IPS DF 19.7 (cell line): ENCODE data around the gene ELOVL5.
"Not testable (repeated sequence)": the region's sequence is repeated elsewhere in the genome, so short reads cannot be mapped to it uniquely, and the experiment has no call there.

Experiments
- DNase-seq: peaks from one replicate; pipeline ENCODE4 v3.0.0-alpha.2; 2013; ENCODE audit warnings: low read depth, low spot score

The ELOVL5 gene, protein sequence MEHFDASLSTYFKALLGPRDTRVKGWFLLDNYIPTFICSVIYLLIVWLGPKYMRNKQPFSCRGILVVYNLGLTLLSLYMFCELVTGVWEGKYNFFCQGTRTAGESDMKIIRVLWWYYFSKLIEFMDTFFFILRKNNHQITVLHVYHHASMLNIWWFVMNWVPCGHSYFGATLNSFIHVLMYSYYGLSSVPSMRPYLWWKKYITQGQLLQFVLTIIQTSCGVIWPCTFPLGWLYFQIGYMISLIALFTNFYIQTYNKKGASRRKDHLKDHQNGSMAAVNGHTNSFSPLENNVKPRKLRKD

DNA sequence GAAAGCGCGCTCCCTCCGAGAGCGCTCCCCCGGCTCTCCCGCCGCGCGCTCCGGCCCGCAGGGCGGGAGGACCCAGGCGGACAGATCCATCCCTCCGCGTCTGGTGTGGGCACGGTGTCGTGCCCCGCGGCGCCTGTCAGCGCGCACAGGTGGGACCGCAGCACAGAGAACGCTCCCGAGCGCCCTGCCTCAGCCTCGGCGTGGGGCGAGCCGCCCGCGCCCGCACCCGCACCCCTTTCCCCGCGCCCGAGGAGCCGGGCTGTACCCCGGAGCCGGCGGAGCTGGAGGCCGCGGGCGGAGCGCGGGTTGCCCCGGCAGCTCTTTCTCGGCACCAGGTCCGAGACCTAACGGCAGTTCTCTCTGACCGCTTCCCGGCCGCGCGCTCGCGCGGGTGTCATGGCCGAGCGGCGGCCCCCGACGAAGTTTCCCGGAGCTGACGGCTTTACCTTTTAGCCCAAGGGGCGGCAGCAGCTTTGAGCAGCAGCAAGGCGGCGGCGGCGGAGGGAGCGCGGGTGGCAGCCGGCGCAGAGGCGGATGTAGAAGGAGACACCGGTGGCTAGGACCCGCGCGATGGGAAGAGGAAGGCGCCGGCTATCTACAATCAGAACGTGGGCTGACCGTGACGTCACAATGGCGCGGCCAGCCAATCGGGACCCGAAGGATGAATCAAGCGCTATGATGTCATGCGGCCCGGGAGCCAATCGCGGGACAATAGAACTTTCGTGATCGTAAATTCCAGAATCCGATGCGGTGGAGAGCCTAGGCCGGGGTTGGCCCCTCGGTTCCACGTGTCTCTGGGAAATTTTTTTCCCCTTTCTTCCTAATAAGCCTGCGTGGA is at the start of gene ELOVL5:
ELOVL5 (minus strand) TSS at position 580 of the 838 bp plus-strand sequence. CDS start 53,251 bp downstream, outside the sequence.
- DNase-seq: no peak

DNA sequence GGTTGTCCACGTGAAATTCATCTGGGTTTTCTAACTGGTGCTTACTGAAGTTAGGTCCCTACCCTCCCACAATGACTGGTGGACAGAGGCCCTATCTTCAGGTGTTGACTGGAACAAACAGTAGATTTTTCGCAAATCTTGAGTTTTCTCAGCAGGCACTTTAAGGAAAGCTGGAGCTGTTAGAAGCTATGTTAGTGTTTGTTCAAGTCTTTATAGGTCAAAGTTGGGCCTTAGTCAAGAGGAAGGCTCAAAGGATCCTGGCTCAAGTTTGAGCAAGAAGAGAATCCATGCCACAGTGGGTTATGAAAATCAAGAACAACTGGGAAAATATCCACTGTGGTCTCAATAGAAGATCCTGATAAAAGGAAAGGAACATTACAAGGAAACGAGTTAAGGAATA is 48.5 kb upstream of the ELOVL5 start:
- DNase-seq: no peak

DNA sequence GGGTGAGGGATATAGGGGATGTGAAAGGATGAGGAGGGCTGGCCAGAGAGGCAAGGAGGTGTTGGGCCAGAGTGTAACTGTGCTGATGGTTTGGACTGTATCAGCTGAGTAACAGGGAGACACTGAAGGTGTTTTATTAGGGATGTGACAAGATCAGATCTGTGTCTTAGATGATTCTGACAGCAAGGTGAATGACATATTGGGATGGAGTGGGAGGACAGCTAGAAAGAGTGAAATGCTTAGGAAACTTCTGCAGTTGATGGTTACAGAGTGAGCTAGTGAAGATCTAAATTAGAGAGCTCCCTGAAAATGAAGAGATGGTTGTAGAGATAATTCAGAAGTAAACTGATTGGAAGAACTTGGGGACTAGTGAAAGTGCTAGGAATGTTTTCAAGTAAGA is 47.2 kb upstream of the ELOVL5 start:
- no peak for DNase-seq

DNA sequence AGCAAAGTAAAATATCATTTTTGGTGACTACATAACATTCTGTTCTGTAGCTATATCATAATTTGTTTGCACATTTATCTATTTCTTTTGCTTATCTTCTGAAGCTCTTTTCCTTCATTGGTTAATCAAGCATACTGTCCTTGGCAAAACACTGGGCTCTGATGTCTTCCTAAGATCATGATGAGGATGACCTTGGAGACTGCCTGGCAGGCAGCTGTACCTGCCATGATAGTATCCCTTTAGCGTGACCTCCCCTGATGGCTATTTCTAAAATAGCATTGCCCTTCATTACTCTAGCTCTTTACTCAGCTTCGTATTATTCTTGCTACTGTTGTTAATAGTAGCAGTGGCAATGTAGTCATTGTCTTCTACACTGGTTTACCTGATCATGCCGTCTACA is 46.0 kb upstream of the ELOVL5 start:
- no peak for DNase-seq

DNA sequence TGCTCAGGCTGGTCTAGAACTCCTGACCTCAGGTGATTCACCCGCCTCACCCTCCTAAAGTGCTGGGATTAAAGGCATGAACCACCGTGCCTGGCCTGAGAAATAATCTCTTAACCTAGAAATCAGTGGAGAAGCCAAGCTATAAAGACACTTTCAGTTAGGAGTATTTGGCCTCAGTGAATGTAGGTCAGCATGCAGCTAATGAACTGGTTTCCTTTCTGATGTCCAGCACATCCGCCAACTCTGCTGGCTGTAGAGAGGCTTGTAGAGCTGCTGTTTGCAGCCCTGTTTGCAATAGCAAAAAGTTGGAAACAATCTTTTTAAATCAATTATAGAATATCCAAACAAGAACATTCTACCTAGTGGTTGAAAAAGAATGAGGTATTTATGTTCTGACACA is 42.4 kb upstream of the ELOVL5 start:
- DNase-seq: no peak

DNA sequence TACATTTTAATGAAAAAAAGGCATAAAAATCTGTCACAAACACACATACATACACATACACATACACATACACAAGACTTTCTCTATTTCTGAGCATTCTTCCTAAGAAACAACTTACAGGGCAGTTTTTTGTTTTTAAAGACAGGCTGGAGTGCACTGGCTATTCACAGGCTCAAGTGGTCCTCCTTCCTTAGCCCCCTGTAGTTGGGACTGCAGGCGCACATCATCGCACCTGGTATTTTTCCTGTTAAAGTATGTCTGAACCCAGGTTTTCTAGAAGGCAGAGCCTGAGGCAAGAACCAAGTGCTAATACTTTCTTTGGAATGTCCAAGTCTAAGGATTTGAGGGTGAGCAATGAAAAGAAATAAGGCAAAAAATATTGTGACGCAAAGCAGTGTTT is 41.3 kb upstream of the ELOVL5 start:
- DNase-seq: no peak

DNA sequence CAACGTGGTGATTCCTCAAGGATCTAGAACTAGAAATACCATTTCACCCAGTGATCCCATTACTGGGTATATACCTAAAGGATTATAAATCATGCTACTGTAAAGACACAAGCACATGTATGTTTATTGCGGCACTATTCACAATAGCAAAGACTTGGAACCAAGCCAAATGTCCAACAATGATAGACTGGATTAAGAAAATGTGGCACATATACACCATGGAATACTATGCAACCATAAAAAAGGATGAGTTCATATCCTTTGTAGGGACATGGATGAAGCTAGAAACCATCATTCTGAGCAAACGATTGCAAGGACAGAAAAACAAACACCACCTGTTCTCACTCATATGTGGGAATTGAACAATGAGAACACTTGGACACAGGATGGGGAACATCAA is 39.9 kb upstream of the ELOVL5 start:
- not testable (repeated sequence) for DNase-seq

DNA sequence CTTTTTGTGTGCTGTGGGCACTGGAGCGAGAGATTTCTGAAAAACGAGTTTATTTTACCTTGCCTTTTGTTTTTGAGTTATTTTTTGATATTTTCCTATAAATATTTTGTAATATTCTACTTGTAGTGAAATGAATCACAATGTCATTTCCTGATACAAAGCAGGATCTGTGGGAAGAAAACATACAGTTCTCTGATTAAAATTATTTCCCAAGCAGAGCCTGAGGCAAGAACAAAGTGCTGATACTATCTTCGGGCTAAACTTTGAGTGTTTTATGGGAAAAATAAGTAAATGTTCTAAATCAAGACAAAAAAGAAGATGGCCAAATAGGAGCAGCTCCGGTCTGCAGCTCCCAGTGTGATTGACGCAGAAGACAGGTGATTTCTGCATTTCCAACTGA is 33.7 kb upstream of the ELOVL5 start:
- no peak for DNase-seq

DNA sequence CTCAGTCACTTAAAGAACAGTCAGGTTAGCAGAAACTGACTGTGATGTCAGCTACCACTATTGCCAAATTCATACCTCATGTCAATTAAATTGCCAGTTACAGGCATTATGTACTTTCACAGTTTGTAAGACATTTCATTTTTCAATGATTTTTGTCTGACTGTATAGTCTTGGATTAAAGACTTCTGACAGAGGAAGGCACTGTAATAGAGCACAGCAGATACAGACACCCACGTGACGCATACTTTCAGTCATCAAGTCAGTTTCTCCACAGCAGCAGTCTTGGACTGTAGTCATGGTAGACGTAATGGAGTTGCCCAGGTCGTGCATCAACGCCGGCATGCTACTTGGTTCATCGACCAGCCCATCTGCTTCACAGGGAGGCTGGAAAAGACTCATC is 29.5 kb upstream of the ELOVL5 start:
- no peak for DNase-seq

DNA sequence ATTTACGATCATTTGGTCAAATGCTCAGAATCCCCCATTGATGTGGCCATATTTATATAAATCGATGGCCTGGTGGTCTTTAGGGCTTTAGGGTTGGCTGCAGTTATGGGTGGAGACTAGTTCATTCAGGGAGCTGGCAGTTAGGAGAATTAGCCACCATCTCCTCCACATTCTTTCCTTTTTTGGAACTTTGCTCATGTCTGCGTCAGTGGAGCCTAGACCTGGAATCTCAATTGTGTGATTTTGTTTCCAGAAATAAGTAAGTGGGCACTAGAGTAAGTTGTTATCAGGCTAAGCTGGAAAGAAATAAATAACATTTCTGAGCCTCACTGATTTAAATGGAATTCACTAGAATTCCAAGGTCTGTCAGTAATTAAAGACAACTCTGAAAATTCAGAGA is 29.0 kb upstream of the ELOVL5 start:
- DNase-seq: no peak

DNA sequence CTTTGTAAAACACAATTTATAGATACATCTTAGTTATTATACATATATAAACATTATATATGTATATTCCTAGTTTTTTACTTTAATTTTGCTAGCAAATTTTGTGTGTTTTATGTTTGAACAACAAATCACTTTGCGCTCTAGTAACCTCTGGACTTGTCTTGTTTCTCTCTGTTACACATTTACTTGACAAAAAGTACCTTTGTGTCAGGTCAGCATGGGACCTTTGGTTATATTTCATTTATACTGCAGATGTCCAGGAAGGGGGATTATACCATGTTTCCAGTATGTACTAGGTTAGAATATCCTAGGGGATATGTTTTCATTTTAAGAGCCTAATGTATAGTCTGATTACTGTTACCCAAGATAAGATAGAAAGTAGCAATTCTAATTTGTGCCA is 28.5 kb upstream of the ELOVL5 start:
- no peak for DNase-seq

DNA sequence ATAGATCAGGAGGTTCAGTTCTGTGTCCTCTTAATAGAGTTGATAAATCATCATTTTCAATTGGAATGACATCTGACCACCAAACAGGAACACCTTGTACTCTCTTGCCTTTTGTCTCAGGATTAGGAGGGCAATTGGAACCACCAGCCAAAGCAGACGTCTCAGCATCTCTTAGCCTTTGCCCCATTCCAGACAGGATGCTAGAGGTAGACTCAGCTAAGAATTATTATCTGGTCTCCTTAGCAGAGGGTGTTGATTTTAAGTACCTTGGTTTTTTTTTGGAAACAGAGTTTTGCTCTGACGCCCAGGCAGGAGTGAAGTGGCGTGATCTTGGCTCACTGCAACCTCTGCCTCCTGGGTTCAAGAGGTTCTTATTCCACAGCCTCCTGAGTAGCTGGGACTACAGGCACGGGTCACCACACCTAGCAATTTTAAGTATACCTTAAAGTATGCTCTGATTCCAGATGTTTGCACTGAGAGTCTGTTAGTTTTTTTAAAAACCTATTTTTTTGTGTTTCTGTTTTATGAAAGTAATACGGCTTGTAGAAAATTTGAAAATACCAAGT is 28.0 kb upstream of the ELOVL5 start:
- DNase-seq: no peak

DNA sequence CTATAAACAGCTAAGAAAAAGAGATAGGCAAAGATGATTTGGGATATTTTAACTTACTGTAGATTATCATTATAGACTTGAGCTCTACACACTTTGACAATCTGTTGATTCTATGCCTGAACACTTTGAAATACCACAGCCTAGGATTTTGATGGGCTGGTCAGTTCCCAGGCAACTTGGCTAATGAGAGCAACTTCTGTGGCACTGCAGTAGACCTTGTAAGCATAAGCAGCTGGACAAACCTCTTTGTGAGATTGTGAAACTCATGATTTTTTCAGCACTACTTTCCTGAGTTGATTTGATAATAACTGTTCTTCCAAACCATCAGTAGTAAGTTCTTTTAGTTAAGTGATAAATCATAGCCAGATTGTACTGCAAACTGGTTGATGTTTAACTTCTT is 27.1 kb upstream of the ELOVL5 start:
- DNase-seq: no peak

DNA sequence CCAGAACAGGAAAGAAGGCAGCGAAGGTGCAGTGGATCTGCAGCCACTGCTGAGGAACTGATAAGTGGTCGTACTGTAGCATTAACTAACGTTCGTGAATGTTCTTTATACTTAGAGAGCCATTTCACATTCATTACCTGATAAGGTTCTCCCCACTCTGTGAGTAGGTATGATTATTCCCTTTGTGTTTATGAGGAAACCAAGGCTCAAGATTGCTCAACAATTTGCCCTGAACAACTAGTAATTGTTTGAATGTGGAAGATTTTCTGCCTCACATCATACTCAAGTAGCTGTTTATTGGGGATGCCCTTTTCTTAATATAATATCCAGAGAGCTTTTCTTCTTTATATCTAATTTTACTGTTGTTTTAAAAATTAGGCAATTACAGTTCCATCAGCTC is 24.9 kb upstream of the ELOVL5 start:
- DNase-seq: no peak

DNA sequence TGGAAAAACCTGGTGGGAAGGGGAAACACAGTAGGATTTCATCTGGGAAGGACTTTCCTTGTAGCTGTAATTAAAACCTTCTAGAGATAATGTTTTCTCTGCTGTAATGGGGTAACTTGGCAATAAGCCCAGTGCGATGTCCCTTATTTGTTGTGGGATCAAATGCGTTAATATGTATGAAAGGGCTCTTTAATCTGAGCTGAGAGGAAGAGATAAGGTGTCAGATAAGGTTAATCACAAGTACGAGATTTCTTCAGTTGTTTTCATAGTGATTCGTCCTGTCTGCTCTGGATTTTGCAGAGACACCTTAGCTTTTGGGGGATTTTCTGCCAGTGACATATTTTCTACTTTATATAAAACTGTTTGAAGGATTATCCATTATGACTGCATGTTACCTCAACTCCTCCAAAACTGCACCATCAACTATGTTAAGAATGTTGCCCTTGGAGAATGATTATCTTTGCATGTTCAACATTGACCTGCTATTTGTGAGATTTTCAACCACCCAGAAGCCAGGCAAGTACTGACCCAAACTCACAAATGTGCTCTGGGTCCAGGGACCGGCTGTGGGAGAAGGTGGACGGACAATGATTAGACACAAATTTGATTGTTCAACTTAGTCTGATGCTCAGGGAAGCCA is 21.2 kb upstream of the ELOVL5 start:
- no peak for DNase-seq

DNA sequence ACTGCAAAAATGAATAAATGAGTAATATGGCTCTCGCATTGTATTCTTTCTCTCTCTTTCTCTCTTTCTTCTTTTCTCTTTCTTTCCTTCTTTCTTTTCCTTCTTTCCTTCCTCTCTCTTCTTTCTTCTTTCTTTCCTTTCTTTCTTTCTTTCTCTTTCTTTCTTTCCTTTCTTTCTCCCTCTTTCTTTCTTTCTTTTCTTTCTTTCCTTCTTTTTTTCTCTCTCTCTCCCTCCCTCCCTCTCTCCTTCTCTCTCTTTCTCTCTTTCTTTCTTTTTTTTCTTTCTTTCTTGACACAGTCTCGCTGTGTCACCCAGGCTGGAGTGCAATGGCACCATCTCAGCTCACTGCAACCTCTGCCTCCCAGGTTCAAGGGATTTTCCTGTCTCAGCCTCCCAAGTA is 20.3 kb upstream of the ELOVL5 start:
- no peak for DNase-seq

DNA sequence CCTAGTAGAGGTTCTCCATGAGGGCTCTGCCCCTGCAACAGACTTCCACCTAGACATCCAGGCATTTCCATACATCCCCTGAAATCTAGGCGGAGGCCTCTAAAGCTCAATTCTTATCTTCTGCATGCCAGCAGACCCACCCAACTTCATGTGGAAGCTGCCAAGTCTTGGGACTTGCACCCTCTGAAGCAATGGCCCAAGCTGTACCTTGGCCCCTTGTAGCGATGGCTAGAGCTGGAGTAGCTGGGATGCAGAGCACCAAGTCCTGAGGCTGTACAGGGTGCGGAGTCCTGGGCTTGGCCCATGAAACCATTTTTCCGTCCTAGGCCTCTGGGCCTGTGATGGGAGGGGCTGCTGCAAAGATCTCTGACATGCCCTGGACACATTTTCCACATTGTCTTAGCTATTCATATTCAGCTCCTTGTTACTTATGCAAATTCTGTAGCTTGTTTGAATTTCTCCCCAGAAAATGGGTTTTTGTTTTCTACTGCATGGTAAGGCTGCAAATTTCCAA is 17.4 kb upstream of the ELOVL5 start:
- DNase-seq: no peak

DNA sequence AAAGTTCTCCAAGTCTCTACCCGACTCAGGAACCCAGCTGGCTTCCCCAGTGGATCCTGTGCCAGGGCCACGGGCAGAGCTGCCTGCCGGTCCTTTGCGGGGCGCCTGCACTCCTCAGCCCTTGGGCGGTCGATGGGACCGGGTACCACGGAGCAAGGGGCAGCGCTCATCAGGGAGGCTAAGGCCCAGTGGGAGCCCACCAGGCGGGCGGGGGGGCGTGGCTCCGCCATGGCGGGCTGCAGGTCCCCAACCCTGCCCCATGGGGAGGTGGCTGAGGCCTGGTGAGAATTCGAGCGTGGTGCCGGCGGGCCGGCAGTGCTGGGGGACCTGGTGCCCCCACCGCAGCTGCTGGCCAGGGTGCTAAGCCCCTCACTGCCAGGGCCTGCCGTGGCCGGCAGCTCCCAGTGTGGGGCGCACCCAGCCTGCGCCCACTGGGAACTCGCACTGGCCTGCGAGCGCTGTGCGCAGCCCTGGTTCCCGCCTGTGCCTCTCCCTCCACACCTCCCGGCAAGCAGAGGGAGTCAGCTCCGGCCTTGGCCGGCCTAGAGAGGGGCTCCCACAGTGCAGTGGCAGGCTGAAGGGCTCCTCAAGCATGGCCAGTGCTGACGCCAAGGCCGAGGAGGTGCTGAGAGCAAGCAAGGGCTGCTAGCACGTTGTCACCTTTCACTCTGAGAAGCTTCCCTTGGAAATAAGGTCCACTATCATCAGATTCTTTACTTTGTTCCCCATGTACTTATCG is 14.8 kb upstream of the ELOVL5 start:
- DNase-seq: no peak

DNA sequence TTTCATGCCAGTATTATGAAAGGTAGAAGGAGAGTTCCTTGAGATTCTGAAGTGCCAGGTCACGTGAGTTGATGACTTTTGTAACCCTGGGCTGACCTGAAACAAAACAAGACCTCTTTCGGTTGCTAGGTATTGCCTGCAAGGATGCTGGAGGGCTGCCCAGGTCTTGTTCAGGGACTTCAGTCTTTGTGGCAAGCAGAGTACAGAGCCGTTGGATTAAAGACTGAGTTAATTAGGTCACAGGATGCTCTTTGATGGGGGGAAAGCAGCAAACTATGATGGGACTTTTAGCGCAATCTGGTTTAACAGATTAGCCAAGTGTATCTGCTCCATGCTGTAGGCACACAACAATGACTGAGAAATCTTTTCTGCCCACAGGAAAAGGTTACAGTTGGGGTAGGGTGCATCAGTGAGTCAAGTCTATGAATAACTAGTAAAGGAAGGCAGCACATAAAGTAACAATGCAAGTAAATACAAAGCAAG is 12.8 kb upstream of the ELOVL5 start:
- no peak for DNase-seq

DNA sequence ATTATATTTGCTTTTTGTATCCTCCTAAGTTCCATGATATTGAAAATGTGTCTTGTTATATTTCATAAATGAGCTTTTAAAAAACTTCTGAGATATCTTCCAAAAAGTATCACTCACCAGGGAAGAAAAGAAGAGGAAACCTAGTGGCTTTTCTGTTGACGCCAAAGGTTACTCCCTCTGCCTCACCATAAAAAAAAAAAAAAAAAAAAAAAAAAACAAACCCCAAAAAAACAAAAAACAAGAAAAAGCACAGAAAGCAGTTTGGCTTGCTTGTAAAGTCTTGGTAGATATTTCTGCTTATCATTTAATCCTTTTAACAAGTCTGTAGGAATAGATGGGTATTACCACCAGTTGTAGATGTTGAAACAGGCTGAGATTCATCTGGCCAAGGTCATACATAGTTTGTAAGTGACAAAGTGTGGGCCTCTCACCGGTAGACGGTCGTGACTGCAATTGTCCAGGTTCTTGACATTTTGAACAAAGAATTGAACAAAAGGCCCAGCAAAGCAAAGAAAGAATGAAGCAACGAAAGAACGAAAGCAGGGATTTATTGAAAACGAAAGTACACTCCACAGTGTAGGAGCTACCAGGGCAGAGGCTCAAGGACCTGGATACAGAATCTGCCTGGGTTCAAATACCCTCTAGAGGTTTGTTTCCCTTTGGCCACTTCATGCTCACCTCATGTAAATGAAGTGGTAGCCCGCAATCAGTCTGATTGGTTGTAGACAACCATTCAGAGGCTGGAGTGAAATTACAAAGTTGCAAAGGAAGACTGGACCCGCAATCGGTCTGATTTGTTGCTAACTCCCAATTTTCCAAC is 11.6 kb upstream of the ELOVL5 start:
- no peak for DNase-seq

DNA sequence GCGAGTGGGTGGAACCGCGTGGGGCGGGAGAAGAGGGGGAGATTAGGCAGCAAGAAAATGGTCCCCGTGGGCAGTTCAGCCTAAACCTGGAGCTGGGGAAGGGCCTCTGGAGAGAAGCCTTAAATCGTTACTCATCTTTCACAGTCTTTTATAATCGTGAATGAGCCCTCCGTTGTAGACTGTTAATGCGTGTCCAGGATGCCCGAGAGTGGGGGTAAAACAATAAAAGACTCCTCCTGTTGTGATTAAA is 11.0 kb upstream of the ELOVL5 start:
- no peak for DNase-seq
